ENCODE data around the gene PTK7. TPM values are rescaled to one million over a fixed set of nuclear protein-coding genes. Genes with fewer than 3 reads are reported as not detected.

PTK7 gene
- total RNA-seq, 2 experiments from 2014 or later: 1.2 to 1.6 TPM

DNA sequence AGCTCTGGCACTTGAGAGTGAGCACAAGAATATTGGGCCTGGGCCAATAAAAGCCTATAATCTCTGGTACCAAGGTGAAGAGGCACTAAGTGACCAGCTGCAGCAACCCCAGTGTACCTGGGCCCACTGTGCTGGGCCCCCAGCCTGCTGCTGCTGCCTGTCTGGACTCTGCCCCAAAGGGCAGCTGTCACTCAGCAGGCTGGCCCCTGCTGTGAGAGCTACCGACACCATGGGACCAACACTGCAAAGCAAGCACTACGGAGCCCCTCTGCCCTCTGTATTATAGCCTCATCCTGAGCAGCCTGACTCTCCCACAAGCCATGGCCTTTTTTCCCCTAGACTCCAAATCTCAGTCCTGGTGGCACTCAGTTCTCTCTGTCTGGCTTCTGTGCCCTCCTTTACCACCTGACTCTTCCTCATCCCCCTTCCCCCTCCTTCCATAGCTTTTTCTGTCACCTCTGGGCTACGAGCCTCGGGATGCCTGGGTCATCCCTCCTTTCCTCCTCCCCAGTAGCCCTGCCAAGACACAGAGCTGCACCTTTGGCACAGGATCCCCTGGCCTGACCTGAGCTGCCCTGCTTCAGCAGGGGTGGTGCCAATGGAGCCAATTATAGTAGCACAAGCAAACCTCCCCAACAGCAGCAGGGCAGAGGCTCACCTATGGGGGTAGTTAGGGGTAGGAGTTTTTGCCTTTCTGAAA lies 40.5 kb upstream of the PTK7 start:
- Mint-ChIP-seq H3K27ac (no peak overlapping the region), H3K36me3 (ENCODE audit: low read depth) (peaks cover 56% of the 10 kb centered on the region), H3K4me1 (ENCODE audit: low read depth) (no peaks in the 10 kb centered on the region), H3K9me3 (no peaks in the 10 kb centered on the region), H3K27me3 (no peaks in the 10 kb centered on the region), H3K4me3 (no peak overlapping the region)
- Histone ChIP-seq H3K9me3 (ENCODE audit: control insufficient read depth in 1 of 2, insufficient read depth in 1 of 2, low read length in 2 of 2) (no peaks in the 10 kb centered on the region), H3K27ac (ENCODE audit: low read depth in 1 of 2, low read length in 2 of 2) (no peak overlapping the region), H3K4me1 (ENCODE audit: insufficient read depth, low read length) (no peaks in the 10 kb centered on the region), H3K4me3 (ENCODE audit: low read length) (no peak overlapping the region), H3K27me3 (ENCODE audit: control insufficient read depth in 1 of 2, insufficient read depth in 2 of 2, low read length in 2 of 2) (no peaks in the 10 kb centered on the region), H3K36me3 (ENCODE audit: insufficient read depth, low read length) (peaks cover 46% of the 10 kb centered on the region)
- intact Hi-C loops (cut with DNase I, micrococcal nuclease): no loop called here
- ATAC-seq (ENCODE audit: poor library complexity): no peak
- DNase-seq: no peak
- ChIA-PET POLR2A (interaction anchor here (2.7 kb wide), 1 partner anchor 19 kb away, joined by 7 read pairs; the partner anchor contains the start of gene CUL7), CTCF (no interaction called here)
- TF ChIP-seq, protein P1, sequence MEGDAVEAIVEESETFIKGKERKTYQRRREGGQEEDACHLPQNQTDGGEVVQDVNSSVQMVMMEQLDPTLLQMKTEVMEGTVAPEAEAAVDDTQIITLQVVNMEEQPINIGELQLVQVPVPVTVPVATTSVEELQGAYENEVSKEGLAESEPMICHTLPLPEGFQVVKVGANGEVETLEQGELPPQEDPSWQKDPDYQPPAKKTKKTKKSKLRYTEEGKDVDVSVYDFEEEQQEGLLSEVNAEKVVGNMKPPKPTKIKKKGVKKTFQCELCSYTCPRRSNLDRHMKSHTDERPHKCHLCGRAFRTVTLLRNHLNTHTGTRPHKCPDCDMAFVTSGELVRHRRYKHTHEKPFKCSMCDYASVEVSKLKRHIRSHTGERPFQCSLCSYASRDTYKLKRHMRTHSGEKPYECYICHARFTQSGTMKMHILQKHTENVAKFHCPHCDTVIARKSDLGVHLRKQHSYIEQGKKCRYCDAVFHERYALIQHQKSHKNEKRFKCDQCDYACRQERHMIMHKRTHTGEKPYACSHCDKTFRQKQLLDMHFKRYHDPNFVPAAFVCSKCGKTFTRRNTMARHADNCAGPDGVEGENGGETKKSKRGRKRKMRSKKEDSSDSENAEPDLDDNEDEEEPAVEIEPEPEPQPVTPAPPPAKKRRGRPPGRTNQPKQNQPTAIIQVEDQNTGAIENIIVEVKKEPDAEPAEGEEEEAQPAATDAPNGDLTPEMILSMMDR (IDR thresholded peaks at IDR 0.05): no peak

DNA sequence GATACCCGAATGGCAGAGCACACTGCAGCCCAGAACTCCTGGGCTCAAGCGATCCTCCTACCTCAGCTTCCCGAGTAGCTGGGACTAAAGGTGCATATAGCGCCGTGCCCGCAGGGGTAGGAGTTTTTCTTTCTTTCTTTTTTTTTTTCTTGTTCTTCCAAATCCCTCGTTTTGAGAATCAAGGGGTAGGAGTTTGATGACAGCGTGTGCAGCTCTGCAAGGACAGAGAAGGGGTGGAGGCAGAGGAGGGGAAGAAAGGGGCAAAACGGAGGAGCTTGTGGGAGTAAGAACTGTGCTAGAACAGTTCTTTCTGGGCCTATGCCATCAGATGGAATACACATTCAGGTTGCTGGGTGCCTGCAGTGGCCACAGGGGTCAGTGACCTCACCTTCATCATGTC lies 39.4 kb upstream of the PTK7 start:
- peaks cover 47% of the 10 kb centered on the region for H3K36me3 ChIP-seq (ENCODE audit: insufficient read depth, low read length)
- no peaks in the 10 kb centered on the region for H3K27me3 ChIP-seq (ENCODE audit: control insufficient read depth in 1 of 2, insufficient read depth in 2 of 2, low read length in 2 of 2)
- ATAC-seq (ENCODE audit: poor library complexity) (no peak), DNase-seq (no peak)
- H3K27me3 Mint-ChIP-seq: no peaks in the 10 kb centered on the region
- H3K9me3 ChIP-seq (ENCODE audit: control insufficient read depth in 1 of 2, insufficient read depth in 1 of 2, low read length in 2 of 2): no peaks in the 10 kb centered on the region
- no peaks in the 10 kb centered on the region for H3K4me1 ChIP-seq (ENCODE audit: insufficient read depth, low read length)
- ChIA-PET POLR2A (interaction anchor here (2.7 kb wide), 1 partner anchor 18 kb away, joined by 7 read pairs; the partner anchor contains the start of gene CUL7), CTCF (no interaction called here)
- H3K4me3 Mint-ChIP-seq: no peak overlapping the region
- intact Hi-C loops (cut with DNase I, micrococcal nuclease): no loop called here
- no peak overlapping the region for H3K27ac ChIP-seq (ENCODE audit: low read depth in 1 of 2, low read length in 2 of 2)
- no peak overlapping the region for H3K27ac Mint-ChIP-seq
- H3K4me1 Mint-ChIP-seq (ENCODE audit: low read depth): no peaks in the 10 kb centered on the region
- TF ChIP-seq, protein P1 (IDR thresholded peaks at IDR 0.05): no peak
- no peaks in the 10 kb centered on the region for H3K9me3 Mint-ChIP-seq
- no peak overlapping the region for H3K4me3 ChIP-seq (ENCODE audit: low read length)
- peaks cover 59% of the 10 kb centered on the region for H3K36me3 Mint-ChIP-seq (ENCODE audit: low read depth)

DNA sequence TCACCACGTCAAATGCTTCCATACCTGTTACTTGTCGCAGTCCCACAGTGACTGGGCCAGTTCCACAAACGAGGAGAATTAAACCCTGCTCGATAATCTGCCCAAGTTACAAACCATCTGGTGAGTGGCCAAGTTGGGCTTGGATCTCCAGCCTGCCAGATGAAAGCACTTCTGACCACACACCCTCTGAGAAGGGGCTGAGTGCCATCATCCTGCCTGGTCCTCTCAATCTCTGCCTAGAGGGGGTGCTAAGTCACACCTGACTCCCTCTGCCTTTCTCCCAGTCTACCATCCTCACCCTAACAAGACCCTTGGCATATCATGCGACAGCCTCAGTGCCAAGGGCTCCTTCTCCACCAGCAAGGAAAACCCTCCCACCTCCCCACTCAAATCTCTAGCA lies 38.9 kb upstream of the PTK7 start:
- Mint-ChIP-seq H3K4me1 (ENCODE audit: low read depth) (no peaks in the 10 kb centered on the region), H3K27me3 (no peaks in the 10 kb centered on the region), H3K9me3 (no peaks in the 10 kb centered on the region), H3K4me3 (no peak overlapping the region), H3K27ac (no peak overlapping the region), H3K36me3 (ENCODE audit: low read depth) (peaks cover 59% of the 10 kb centered on the region)
- H3K9me3 ChIP-seq (ENCODE audit: control insufficient read depth in 1 of 2, insufficient read depth in 1 of 2, low read length in 2 of 2): no peaks in the 10 kb centered on the region
- peaks cover 45% of the 10 kb centered on the region for H3K36me3 ChIP-seq (ENCODE audit: insufficient read depth, low read length)
- POLR2A ChIA-PET: interaction anchor here (2.7 kb wide), 1 partner anchor 17 kb away, joined by 7 read pairs; the partner anchor contains the start of gene CUL7
- intact Hi-C loops (cut with DNase I, micrococcal nuclease): no loop called here
- no peaks in the 10 kb centered on the region for H3K27me3 ChIP-seq (ENCODE audit: control insufficient read depth in 1 of 2, insufficient read depth in 2 of 2, low read length in 2 of 2)
- H3K4me3 ChIP-seq (ENCODE audit: low read length): no peak overlapping the region
- no peak overlapping the region for H3K27ac ChIP-seq (ENCODE audit: low read depth in 1 of 2, low read length in 2 of 2)
- TF ChIP-seq, protein P1 (IDR thresholded peaks at IDR 0.05): no peak
- DNase-seq (no peak), ATAC-seq (ENCODE audit: poor library complexity) (no peak)
- no peaks in the 10 kb centered on the region for H3K4me1 ChIP-seq (ENCODE audit: insufficient read depth, low read length)
- CTCF ChIA-PET: no interaction called here
